Activated CD4-positive, alpha-beta memory T cell treated with anti-CD3 and anti-CD28 coated beads for 36 hours (primary cell): Measurements from ENCODE around the gene BAHCC1. TPM values are rescaled to one million over a fixed set of nuclear protein-coding genes. Genes with fewer than 3 reads are reported as not detected.

Experiments used
- CTCF ChIA-PET: fragments of 350-600 bp; sonication (Branson Sonifier 250); formaldehyde crosslinking; loops from one replicate; lab custom pipeline; 2021; ENCODE audit warnings: antibody characterized with exemption, inconsistent platforms; lab: Charles Lee
- POLR2A ChIA-PET: fragments of 350-600 bp; sonication (Branson Sonifier 250); formaldehyde crosslinking; loops from one replicate; lab custom pipeline; 2021; ENCODE audit warnings: antibody characterized with exemption; lab: Charles Lee
- DNase-seq: peaks from one replicate; pipeline ENCODE4 v3.0.0-alpha.2; 2020
- H3K27ac Mint-ChIP-seq: one replicate; pipeline ENCODE4 v1.8.0; 2021; ENCODE audit warnings: mixed read lengths
- H3K27me3 Mint-ChIP-seq: one replicate; pipeline ENCODE4 v1.8.0; 2021; ENCODE audit warnings: mixed read lengths
- H3K36me3 Mint-ChIP-seq: one replicate; pipeline ENCODE4 v1.8.0; 2021; ENCODE audit warnings: mixed read lengths
- H3K4me1 Mint-ChIP-seq: one replicate; pipeline ENCODE4 v1.8.0; 2021; ENCODE audit warnings: low read depth, mixed read lengths
- H3K4me3 Mint-ChIP-seq: one replicate; pipeline ENCODE4 v1.8.0; 2021; ENCODE audit warnings: mild to moderate bottlenecking, mixed read lengths
- H3K9me3 Mint-ChIP-seq: one replicate; pipeline ENCODE4 v1.8.0; 2021; ENCODE audit warnings: mixed read lengths
- intact Hi-C: fragments of 100-400 bp; cut with micrococcal nuclease; formaldehyde crosslinking; loops from one replicate; pipeline ENCODE4 v1.15.1; 2023
- total RNA-seq, 2 experiments: library from RNA; stranded (reverse); gene quantifications; one replicate each; pipeline ENCODE4 v1.2.3, GENCODE V29; 2021

Gene BAHCC1
- total RNA-seq, 2 experiments from 2014 or later, result 0.10 TPM; not detected in 1

DNA sequence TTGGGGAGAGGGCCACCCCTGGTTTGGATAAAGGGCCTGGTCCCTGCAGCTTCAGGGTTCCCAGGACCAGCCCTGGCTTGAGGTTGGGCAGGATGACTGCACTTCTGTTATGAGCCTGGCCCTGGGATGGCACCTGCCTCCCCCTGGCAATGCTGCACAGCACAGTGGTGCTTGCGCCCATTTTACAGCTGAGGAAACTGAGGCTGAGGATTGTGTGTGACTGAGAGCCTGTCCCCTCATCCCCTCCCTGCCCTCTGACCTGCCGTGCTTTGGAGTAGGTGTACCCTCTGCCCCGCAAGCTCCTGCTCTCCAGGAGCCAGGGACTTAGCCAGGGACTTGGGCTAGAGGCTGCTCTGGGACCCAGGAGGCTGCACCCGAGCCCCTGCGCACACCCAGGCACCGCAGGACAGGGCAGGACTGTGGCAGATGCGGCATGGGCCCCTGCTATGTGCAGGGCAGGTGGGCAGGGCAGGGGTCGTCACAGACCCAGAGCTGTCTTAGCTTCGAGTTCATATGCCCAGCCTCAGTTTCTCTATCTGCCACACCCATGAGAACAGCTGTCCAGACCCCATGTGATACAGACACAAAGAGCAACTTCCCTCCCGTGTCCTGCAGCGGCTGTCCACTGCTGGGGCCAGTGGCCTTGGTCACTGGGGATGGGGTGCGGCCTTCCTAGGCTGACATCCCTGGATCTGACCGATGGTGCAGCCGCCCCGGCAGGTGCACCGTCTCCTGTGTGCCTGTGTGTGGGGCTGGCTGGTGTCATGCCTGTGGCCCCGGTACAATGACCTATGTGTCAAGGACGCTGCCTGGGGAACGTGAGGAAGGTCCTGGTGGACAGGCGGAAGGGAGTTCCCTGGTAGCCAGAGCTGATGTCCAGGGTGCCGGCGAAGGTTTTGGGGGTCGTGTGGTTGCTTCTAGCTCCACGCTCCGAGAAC lies 36.6 kb downstream of the BAHCC1 start:
- H3K9me3 Mint-ChIP-seq, result no peaks in the 10 kb centered on the region
- intact Hi-C loops, result no loop called here
- no peak overlapping the region for H3K4me3 Mint-ChIP-seq
- H3K27ac Mint-ChIP-seq, result no peak overlapping the region
- POLR2A ChIA-PET, result no interaction called here
- DNase-seq, result no peak
- H3K27me3 Mint-ChIP-seq, result peaks cover 25% of the 10 kb centered on the region
- peaks cover 3% of the 10 kb centered on the region for H3K4me1 Mint-ChIP-seq
- H3K36me3 Mint-ChIP-seq, result no peaks in the 10 kb centered on the region
- CTCF ChIA-PET, result interaction anchor here (1.1 kb wide), 1 partner anchor 68 kb away, joined by 3 read pairs; no protein-coding TSS in a partner anchor

DNA sequence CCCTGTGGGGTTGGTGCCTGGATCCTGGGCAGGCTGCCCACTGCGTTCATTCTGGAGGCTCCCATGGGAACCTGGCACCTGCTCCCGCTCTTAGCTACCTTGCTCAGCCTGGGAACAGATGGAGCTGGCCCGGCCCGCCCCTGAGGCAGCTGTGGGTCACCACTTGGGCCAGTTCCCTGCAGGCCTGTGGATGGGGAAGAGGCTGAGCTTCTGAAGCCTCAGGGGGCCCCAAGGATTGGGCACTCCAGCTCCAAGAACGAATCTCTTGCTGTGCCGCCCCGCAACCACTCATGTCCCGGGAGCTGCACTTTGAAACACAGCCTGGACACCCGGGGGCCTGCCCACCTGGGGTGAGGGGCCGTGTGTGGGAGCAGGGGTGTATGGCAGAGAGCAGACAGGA lies 37.7 kb downstream of the BAHCC1 start:
- H3K36me3 Mint-ChIP-seq, result no peaks in the 10 kb centered on the region
- no peaks in the 10 kb centered on the region for H3K9me3 Mint-ChIP-seq
- POLR2A ChIA-PET, result no interaction called here

GRCh38 chr17:81433656-81434055 lies 38.4 kb downstream of the BAHCC1 start:
- CTCF ChIA-PET, result no interaction called here
- Mint-ChIP-seq H3K4me1 (no peaks in the 10 kb centered on the region), H3K27ac (no peak overlapping the region), H3K36me3 (no peaks in the 10 kb centered on the region), H3K27me3 (peaks cover 19% of the 10 kb centered on the region), H3K4me3 (no peak overlapping the region), H3K9me3 (no peaks in the 10 kb centered on the region)
- no peak for DNase-seq
- POLR2A ChIA-PET, result no interaction called here
- intact Hi-C loops, result no loop called here

More for the DNA sequence above, 37.7 kb downstream of the BAHCC1 start:
- intact Hi-C loops, result no loop called here
- Mint-ChIP-seq H3K27ac (no peak overlapping the region), H3K27me3 (peaks cover 20% of the 10 kb centered on the region), H3K4me1 (no peaks in the 10 kb centered on the region), H3K4me3 (no peak overlapping the region)
- no peak for DNase-seq
- CTCF ChIA-PET, result no interaction called here

DNA sequence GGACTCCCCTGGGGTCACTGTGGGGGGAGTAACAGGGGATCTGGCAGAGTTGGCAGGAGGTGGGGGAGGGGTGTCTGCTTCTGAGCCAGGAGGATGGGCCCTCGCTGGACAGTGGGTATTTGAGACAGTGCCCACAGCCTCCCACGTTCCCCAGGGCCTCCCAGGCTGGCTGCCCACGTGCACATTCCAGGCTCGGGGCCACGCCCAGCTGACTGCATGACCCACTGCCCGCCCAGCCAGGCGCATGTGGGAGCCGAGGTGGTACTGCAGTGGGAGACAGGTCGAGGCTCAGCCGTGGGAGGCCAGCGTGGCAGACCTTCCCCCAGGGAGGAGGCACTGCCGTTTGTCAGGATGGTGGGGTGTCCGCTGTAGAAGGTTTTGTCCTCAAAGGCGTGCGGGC lies 38.8 kb downstream of the BAHCC1 start:
- POLR2A ChIA-PET, result no interaction called here
- Mint-ChIP-seq H3K27ac (no peak overlapping the region), H3K27me3 (peaks cover 16% of the 10 kb centered on the region), H3K36me3 (no peaks in the 10 kb centered on the region), H3K4me3 (no peak overlapping the region), H3K9me3 (no peaks in the 10 kb centered on the region), H3K4me1 (no peaks in the 10 kb centered on the region)
- DNase-seq, result no peak
- intact Hi-C loops, result no loop called here
- CTCF ChIA-PET, result no interaction called here

- CTCF ChIA-PET, result no interaction called here
- Mint-ChIP-seq H3K27ac (no peak overlapping the region), H3K36me3 (no peaks in the 10 kb centered on the region), H3K4me1 (no peaks in the 10 kb centered on the region), H3K27me3 (peaks cover 18% of the 10 kb centered on the region), H3K9me3 (no peaks in the 10 kb centered on the region), H3K4me3 (no peak overlapping the region)
- intact Hi-C loops, result no loop called here
- DNase-seq, result no peak
- POLR2A ChIA-PET, result no interaction called here
These were observed 39.6 kb downstream of the BAHCC1 start for GRCh38 chr17:81434681-81435417.

GRCh38 chr17:81435652-81436293 lies 40.5 kb downstream of the BAHCC1 start:
- Mint-ChIP-seq H3K27ac (no peak overlapping the region), H3K4me3 (no peak overlapping the region), H3K36me3 (no peaks in the 10 kb centered on the region), H3K4me1 (no peaks in the 10 kb centered on the region), H3K27me3 (peaks cover 16% of the 10 kb centered on the region), H3K9me3 (no peaks in the 10 kb centered on the region)
- ChIA-PET CTCF (no interaction called here), POLR2A (no interaction called here)
- intact Hi-C loops, result no loop called here
- no peak for DNase-seq

GRCh38 chr17:81436294-81436849 lies 41.1 kb downstream of the BAHCC1 start:
- no peak for DNase-seq
- ChIA-PET CTCF (no interaction called here), POLR2A (no interaction called here)
- no peak overlapping the region for H3K27ac Mint-ChIP-seq
- intact Hi-C loops, result no loop called here
- H3K36me3 Mint-ChIP-seq, result no peaks in the 10 kb centered on the region
- no peaks in the 10 kb centered on the region for H3K4me1 Mint-ChIP-seq
- H3K4me3 Mint-ChIP-seq, result no peak overlapping the region
- H3K9me3 Mint-ChIP-seq, result no peaks in the 10 kb centered on the region
- H3K27me3 Mint-ChIP-seq, result peaks cover 16% of the 10 kb centered on the region

- ChIA-PET CTCF (no interaction called here), POLR2A (no interaction called here)
- Mint-ChIP-seq H3K36me3 (no peaks in the 10 kb centered on the region), H3K4me3 (no peak overlapping the region), H3K4me1 (no peaks in the 10 kb centered on the region), H3K27ac (no peak overlapping the region), H3K9me3 (no peaks in the 10 kb centered on the region), H3K27me3 (peaks cover 12% of the 10 kb centered on the region)
- intact Hi-C loops, result no loop called here
- no peak for DNase-seq
These were observed 42.0 kb downstream of the BAHCC1 start for GRCh38 chr17:81437191-81437651.

DNA sequence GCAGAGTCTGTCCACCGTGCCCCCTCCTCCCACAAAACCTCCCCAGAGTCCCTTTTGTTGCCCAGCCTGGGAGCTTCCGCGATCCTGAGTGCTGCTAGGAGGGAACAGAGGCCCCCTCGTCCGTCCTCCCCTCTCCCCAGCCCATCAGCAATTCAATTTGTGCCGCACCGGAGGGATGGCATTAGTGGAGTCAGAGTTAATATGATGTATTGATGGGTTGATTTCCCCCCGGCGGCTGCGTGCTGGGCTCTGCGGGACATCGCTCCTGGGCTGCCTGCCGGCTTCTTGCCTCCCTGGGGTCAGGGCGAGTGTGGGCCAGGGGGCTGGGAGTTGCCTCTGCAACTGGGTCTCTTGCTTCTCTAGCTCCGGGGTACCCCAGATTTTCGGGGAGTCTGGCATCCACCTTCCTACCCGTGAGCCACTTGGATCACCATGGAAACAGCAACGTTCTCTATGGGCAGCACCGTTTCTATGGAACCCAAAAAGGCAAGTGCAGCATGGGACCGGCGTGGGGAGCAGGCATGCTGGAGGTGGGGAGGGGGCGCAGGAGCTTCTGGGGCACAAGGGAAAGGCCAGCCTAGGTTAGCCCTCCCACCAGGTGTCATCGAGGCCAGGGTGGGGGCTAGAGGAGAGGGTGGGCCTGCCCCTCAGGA lies 42.9 kb downstream of the BAHCC1 start:
- H3K4me3 Mint-ChIP-seq, result no peak overlapping the region
- no peaks in the 10 kb centered on the region for H3K9me3 Mint-ChIP-seq
- ChIA-PET CTCF (no interaction called here), POLR2A (no interaction called here)
- no peak for DNase-seq
- intact Hi-C loops, result no loop called here
- H3K36me3 Mint-ChIP-seq, result no peaks in the 10 kb centered on the region
- H3K27ac Mint-ChIP-seq, result no peak overlapping the region
- peaks cover 12% of the 10 kb centered on the region for H3K27me3 Mint-ChIP-seq
- no peaks in the 10 kb centered on the region for H3K4me1 Mint-ChIP-seq

DNA sequence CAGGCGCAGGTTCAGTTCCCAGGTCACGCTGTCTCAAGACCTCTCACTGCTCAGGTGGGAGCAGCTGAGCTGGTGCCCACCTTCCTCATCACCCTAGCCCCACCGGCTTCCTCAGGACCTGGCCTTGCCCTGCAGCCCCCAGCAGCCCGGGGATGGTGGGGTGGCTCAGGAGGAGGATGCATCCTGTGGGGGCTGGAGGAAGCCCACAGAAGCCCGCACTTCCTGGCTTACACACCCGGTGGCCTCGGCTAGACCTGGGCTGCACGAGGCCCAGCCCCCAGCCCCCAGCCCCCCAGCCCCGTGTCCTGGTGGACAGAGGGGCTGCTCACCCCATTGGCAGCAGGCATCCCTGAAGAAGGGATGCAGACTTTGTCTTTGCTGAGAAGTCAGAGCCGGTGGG lies 43.4 kb downstream of the BAHCC1 start:
- CTCF ChIA-PET, result no interaction called here
- Mint-ChIP-seq H3K9me3 (no peaks in the 10 kb centered on the region), H3K4me1 (no peaks in the 10 kb centered on the region), H3K36me3 (no peaks in the 10 kb centered on the region), H3K27ac (no peak overlapping the region), H3K27me3 (peaks cover 11% of the 10 kb centered on the region), H3K4me3 (no peak overlapping the region)
- POLR2A ChIA-PET, result no interaction called here
- intact Hi-C loops, result no loop called here
- no peak for DNase-seq

DNA sequence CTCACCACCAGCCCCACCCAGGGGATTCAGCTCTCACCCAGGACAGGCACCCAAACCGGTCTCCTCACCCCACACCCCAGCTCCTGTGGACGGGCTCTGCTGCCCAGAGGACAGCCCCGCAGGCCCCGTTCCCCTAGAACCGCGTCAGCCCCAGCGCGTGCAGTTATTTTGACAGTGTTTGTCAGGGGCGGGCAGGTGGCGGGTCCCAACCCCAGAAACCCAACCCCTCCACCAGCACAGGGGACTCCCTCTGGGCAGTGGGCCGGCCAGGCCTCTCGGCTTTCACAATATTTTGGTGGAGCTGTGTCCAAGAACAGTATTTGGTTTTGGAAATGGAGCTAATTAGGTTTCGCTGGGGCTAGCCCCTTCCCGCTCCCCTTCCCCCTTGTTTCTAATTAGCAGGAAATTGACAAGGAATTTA lies 44.8 kb downstream of the BAHCC1 start:
- CTCF ChIA-PET, result interaction anchor here (1.0 to 2.4 kb wide), 2 partner anchors 10 to 45 kb away, joined by 3 to 9 read pairs; no protein-coding TSS in a partner anchor
- H3K27ac Mint-ChIP-seq, result no peak overlapping the region

More for the DNA sequence above, 44.8 kb downstream of the BAHCC1 start:
- intact Hi-C loops, result no loop called here
- DNase-seq, result no peak
- no peaks in the 10 kb centered on the region for H3K36me3 Mint-ChIP-seq
- H3K4me1 Mint-ChIP-seq, result no peaks in the 10 kb centered on the region
- H3K9me3 Mint-ChIP-seq, result no peaks in the 10 kb centered on the region
- H3K27me3 Mint-ChIP-seq, result peaks cover 7% of the 10 kb centered on the region
- POLR2A ChIA-PET, result no interaction called here
- H3K4me3 Mint-ChIP-seq, result no peak overlapping the region
